WTC11 (cell line): ENCODE results near the gene PTPRH. TPM values are rescaled to one million over a fixed set of nuclear protein-coding genes. Genes with fewer than 3 reads are reported as not detected.

Experiments
- ATAC-seq: fragments of 200-7000 bp; cut with Tn5 transposase; 2 replicates; pipeline ENCODE4 v1.10.0; 2021; ENCODE audit warnings: mild to moderate bottlenecking, moderate library complexity
- CTCF ChIA-PET: fragments of 300-600 bp; sonication (Branson Sonifier 250); formaldehyde crosslinking; loops from one replicate; lab custom pipeline; 2021; ENCODE audit warnings: antibody characterized with exemption; lab: Charles Lee
- POLR2A ChIA-PET: fragments of 350-600 bp; sonication (Branson Sonifier 250); formaldehyde crosslinking; loops from one replicate; lab custom pipeline; 2021; ENCODE audit warnings: antibody characterized with exemption; lab: Charles Lee
- DNase-seq: peaks from one replicate; pipeline ENCODE4 v3.0.0; 2021; ENCODE audit warnings: low spot score
- H3K27ac Mint-ChIP-seq: 2 replicates; pipeline ENCODE4 v1.8.0; 2021; ENCODE audit warnings: mixed read lengths
- H3K27me3 Mint-ChIP-seq: 2 replicates; pipeline ENCODE4 v1.8.0; 2021; ENCODE audit warnings: low read depth, mild to moderate bottlenecking, moderate library complexity, mixed read lengths
- H3K36me3 Mint-ChIP-seq: 2 replicates; pipeline ENCODE4 v1.8.0; 2021; ENCODE audit warnings: mixed read lengths
- H3K4me1 Mint-ChIP-seq: 2 replicates; pipeline ENCODE4 v1.8.0; 2022; ENCODE audit warnings: mixed read lengths
- H3K4me3 Mint-ChIP-seq: 2 replicates; pipeline ENCODE4 v1.8.0; 2021; ENCODE audit warnings: mild to moderate bottlenecking, moderate library complexity, mixed read lengths
- H3K9me3 Mint-ChIP-seq: 2 replicates; pipeline ENCODE4 v1.8.0; 2021; ENCODE audit warnings: mixed read lengths
- CBFB ChIP-seq: sonication (generic); formaldehyde crosslinking; IDR thresholded peaks from 2 replicates; pipeline ENCODE4 v1.8.1; 2022; ENCODE audit warnings: mild to moderate bottlenecking, low read depth, missing genetic modification reagents
- ETV6 ChIP-seq: sonication (generic); formaldehyde crosslinking; IDR thresholded peaks from 2 replicates; pipeline ENCODE4 v1.8.1; 2022; ENCODE audit warnings: mild to moderate bottlenecking, missing genetic modification reagents
- FOXP4 ChIP-seq: sonication (generic); formaldehyde crosslinking; IDR thresholded peaks from 2 replicates; pipeline ENCODE4 v1.8.0; 2022; ENCODE audit warnings: mild to moderate bottlenecking, missing genetic modification reagents
- HMGXB4 ChIP-seq: sonication (generic); formaldehyde crosslinking; IDR thresholded peaks from 2 replicates; pipeline ENCODE4 v1.8.1; 2023; ENCODE audit warnings: mild to moderate bottlenecking, moderate library complexity, missing genetic modification reagents
- JAZF1 ChIP-seq: fragments of 250-450 bp; sonication (Bioruptor Pico); IDR thresholded peaks from 2 replicates; pipeline ENCODE4 v1.9.0; 2021; ENCODE audit warnings: moderate library complexity, mild to moderate bottlenecking, inconsistent platforms
- JUN ChIP-seq: sonication (generic); formaldehyde crosslinking; IDR thresholded peaks from 2 replicates; pipeline ENCODE4 v1.8.0; 2023; ENCODE audit warnings: mild to moderate bottlenecking, missing genetic modification reagents
- KAT7 ChIP-seq: sonication (generic); formaldehyde crosslinking; IDR thresholded peaks from 2 replicates; pipeline ENCODE4 v1.8.1; 2023; ENCODE audit warnings: missing genetic modification reagents, mild to moderate bottlenecking, borderline replicate concordance
- MYBL2 ChIP-seq: sonication (generic); formaldehyde crosslinking; IDR thresholded peaks from 2 replicates; pipeline ENCODE4 v1.8.1; 2023; ENCODE audit warnings: mild to moderate bottlenecking, moderate library complexity, missing genetic modification reagents
- USF2 ChIP-seq: sonication (generic); formaldehyde crosslinking; IDR thresholded peaks from 2 replicates; pipeline ENCODE4 v1.8.1; 2023; ENCODE audit warnings: mild to moderate bottlenecking, missing genetic modification reagents, moderate library complexity
- ZNF138 ChIP-seq: sonication (generic); formaldehyde crosslinking; conservative IDR thresholded peaks from 2 replicates; pipeline ENCODE4 v1.8.1; 2022; ENCODE audit warnings: mild to moderate bottlenecking, moderate library complexity, missing genetic modification reagents
- ZNF396 ChIP-seq: fragments of 250-450 bp; sonication (Bioruptor Pico); IDR thresholded peaks from 2 replicates; pipeline ENCODE4 v1.8.0; 2021; ENCODE audit warnings: mild to moderate bottlenecking, moderate library complexity, borderline replicate concordance
- ZNF425 ChIP-seq: fragments of 250-450 bp; sonication (Bioruptor Pico); conservative IDR thresholded peaks from 2 replicates; pipeline ENCODE4 v1.9.0; 2021; ENCODE audit warnings: mild to moderate bottlenecking
- total RNA-seq: library from RNA; stranded (reverse); gene quantifications from 3 replicates; pipeline ENCODE4 v1.2.3, GENCODE V29; 2021
- TF ChIP-seq, protein P1 (sequence below): fragments of 250-450 bp; sonication (Bioruptor Pico); IDR thresholded peaks from 2 replicates; pipeline ENCODE4 v2.1.2; 2022; ENCODE audit warnings: mild to moderate bottlenecking, moderate library complexity
- TF ChIP-seq, protein P2 (sequence below): sonication (generic); formaldehyde crosslinking; IDR thresholded peaks from 2 replicates; pipeline ENCODE4 v1.8.1; 2022; ENCODE audit warnings: missing genetic modification reagents, borderline replicate concordance
- TF ChIP-seq, protein P3 (sequence below): sonication (generic); formaldehyde crosslinking; conservative IDR thresholded peaks from 2 replicates; pipeline ENCODE4 v1.8.1; 2023; ENCODE audit warnings: mild to moderate bottlenecking, low read depth, missing genetic modification reagents, moderate library complexity
- TF ChIP-seq, protein P4 (sequence below): fragments of 250-450 bp; sonication (Bioruptor Pico); IDR thresholded peaks from 2 replicates; pipeline ENCODE4 v1.8.0; 2021; ENCODE audit warnings: mild to moderate bottlenecking

The PTPRH gene
- total RNA-seq, 1 experiment from 2014 or later: 0.63 TPM

GRCh38 chr19:55179606-55180484 lies 29.5 kb downstream of the PTPRH start, which contains the start of gene SYT5 (continued):
- TF ChIP-seq, protein P1, sequence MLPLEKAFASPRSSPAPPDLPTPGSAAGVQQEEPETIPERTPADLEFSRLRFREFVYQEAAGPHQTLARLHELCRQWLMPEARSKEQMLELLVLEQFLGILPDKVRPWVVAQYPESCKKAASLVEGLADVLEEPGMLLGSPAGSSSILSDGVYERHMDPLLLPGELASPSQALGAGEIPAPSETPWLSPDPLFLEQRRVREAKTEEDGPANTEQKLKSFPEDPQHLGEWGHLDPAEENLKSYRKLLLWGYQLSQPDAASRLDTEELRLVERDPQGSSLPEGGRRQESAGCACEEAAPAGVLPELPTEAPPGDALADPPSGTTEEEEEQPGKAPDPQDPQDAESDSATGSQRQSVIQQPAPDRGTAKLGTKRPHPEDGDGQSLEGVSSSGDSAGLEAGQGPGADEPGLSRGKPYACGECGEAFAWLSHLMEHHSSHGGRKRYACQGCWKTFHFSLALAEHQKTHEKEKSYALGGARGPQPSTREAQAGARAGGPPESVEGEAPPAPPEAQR (CRISPR knock-in tag): no peak
- TF ChIP-seq ZNF138 (CRISPR knock-in tag) (no peak), FOXP4 (peak; percentile 96), ZNF425 (CRISPR knock-in tag) (no peak), JUN (peak; percentile 91), JAZF1 (CRISPR knock-in tag) (no peak), MYBL2 (CRISPR knock-in tag) (peak; percentile 83), CBFB (CRISPR knock-in tag) (no peak)
- TF ChIP-seq, protein P2, sequence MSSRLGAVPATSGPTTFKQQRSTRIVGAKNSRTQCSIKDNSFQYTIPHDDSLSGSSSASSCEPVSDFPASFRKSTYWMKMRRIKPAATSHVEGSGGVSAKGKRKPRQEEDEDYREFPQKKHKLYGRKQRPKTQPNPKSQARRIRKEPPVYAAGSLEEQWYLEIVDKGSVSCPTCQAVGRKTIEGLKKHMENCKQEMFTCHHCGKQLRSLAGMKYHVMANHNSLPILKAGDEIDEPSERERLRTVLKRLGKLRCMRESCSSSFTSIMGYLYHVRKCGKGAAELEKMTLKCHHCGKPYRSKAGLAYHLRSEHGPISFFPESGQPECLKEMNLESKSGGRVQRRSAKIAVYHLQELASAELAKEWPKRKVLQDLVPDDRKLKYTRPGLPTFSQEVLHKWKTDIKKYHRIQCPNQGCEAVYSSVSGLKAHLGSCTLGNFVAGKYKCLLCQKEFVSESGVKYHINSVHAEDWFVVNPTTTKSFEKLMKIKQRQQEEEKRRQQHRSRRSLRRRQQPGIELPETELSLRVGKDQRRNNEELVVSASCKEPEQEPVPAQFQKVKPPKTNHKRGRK (CRISPR knock-in tag): 0 out of 2 replicates have a peak, but pooled peaks have one; percentile 31
- TF ChIP-seq, protein P3, sequence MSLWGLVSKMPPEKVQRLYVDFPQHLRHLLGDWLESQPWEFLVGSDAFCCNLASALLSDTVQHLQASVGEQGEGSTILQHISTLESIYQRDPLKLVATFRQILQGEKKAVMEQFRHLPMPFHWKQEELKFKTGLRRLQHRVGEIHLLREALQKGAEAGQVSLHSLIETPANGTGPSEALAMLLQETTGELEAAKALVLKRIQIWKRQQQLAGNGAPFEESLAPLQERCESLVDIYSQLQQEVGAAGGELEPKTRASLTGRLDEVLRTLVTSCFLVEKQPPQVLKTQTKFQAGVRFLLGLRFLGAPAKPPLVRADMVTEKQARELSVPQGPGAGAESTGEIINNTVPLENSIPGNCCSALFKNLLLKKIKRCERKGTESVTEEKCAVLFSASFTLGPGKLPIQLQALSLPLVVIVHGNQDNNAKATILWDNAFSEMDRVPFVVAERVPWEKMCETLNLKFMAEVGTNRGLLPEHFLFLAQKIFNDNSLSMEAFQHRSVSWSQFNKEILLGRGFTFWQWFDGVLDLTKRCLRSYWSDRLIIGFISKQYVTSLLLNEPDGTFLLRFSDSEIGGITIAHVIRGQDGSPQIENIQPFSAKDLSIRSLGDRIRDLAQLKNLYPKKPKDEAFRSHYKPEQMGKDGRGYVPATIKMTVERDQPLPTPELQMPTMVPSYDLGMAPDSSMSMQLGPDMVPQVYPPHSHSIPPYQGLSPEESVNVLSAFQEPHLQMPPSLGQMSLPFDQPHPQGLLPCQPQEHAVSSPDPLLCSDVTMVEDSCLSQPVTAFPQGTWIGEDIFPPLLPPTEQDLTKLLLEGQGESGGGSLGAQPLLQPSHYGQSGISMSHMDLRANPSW (CRISPR knock-in tag): no peak

DNA sequence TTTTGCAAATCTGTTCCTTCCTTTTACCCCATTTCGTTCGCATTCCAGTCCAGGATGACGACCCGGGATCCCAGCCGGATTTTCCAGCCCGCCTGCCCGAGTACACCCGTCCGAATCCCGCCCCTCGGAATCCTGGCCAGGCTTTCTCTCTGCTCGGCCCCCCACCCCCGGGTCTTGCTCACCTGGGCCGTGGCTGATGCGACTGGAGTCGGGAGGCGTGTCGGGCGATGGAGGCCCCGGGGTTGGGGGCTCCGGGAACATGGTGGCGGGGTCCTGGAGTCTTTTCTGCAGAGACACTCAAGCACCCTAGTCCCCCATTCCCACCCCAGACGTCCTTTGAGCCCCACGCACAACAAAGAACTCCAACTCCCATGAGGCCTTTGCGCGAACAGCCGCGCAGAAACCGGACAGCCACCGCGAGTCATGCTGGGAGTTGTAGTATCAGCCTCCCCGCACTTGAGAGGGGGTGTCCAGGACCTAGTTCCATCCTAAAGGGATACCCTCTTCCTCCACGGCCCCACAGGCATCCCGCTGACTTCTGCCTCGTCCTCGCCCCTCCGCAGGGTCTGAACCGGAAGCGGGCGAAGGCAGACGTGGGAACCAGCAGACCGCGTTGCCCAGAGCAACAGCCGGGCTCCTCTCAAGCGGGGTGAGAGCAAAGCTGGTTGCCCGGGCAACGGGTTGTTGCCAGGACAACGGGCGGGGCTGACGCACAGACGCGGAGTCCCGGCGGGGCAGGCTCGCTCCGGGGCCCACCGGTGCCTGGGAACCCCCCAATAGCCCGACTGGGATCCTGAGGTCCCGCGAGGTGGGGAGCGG lies 30.3 kb downstream of the PTPRH start:
- POLR2A ChIA-PET: interaction anchor here (0.7 to 1.4 kb wide), 3 partner anchors 37 to 160 kb away, joined by 3 to 6 read pairs (median 6); no protein-coding TSS in a partner anchor
- Mint-ChIP-seq H3K4me1 (peaks cover 20% of the 10 kb centered on the region), H3K36me3 (no peaks in the 10 kb centered on the region), H3K4me3 (peak overlapping the region; percentile 77), H3K27ac (peak overlapping the region; percentile 72; the same call in 1 of the 2 replicates), H3K27me3 (peaks cover 92% of the 10 kb centered on the region), H3K9me3 (no peaks in the 10 kb centered on the region)
- DNase-seq: peak; percentile 93
- CTCF ChIA-PET: interaction anchor here (0.8 to 3.1 kb wide), 5 partner anchors 13 to 476 kb away, joined by 3 to 15 read pairs (median 5); partner anchors contain the start of genes DNAAF3 and U2AF2
- ATAC-seq: peak; percentile 65
- TF ChIP-seq, protein P4, sequence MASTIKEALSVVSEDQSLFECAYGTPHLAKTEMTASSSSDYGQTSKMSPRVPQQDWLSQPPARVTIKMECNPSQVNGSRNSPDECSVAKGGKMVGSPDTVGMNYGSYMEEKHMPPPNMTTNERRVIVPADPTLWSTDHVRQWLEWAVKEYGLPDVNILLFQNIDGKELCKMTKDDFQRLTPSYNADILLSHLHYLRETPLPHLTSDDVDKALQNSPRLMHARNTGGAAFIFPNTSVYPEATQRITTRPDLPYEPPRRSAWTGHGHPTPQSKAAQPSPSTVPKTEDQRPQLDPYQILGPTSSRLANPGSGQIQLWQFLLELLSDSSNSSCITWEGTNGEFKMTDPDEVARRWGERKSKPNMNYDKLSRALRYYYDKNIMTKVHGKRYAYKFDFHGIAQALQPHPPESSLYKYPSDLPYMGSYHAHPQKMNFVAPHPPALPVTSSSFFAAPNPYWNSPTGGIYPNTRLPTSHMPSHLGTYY (CRISPR knock-in tag): no peak
- TF ChIP-seq HMGXB4 (CRISPR knock-in tag) (no peak), KAT7 (CRISPR knock-in tag) (no peak), ZNF396 (no peak), USF2 (CRISPR knock-in tag) (no peak), ETV6 (no peak)
